ENCODE data around the gene SRSF10. TPM values are rescaled to one million over a fixed set of nuclear protein-coding genes. Genes with fewer than 3 reads are reported as not detected.

SRSF10 gene
- total and polyA plus RNA-seq, 7 experiments from 2014 or later: 108 to 252 (median 191) TPM

DNA sequence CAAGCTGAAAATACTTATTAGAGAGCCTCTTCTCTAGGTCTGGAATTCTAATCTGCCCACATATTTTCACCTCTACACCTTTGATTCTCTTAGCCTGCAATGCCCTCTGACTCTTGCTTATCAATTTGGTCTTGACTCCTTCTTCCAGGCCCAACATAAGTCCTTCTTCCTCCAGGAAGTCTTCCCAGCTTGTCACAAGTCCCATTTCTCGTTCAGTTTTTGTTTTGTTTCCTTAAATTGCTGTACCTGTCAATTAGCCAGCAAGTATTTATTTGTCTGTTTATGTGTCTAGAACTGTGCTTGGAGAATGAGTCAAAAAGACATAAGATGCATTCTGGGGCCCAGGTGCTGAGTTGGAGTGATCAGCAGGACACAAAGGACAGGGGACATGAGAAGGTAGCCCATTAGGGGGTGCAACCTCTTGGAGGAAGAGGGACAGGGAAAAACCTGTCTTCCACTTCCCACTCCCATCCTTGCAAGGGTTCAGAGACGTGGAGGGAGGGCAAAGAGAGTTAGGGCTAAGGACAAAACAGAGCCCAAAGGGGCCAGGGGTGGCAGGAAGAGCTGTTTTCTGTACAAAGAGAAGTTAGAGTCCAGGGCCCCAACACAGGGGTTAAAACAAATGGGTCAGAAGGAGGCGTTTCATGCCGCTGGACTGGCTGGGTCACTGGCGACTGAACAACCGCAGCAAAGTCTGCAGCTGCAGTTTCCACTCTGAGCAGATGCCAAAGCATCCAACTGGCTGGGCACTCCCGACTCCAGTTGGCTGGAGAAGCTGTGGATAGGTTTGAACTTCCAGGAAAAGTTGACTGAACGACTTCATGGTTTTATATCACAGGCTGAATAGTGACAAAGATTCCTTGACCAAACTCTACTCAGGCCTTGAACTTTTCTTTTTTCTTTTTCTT, 56.3 kb downstream of the SRSF10 start:
- ChIA-PET POLR2A (interaction anchor here (0.7 to 0.8 kb wide), 2 partner anchors 35 to 119 kb away, joined by 3 read pairs; no protein-coding TSS in a partner anchor), CTCF (no interaction called here)
- Mint-ChIP-seq H3K27ac (no peak overlapping the region), H3K9me3 (peaks cover 0 to 4% (median 0%) of the 10 kb centered on the region in 11 donors), H3K27me3 (peaks cover 0 to 9% (median 0%) of the 10 kb centered on the region in 5 donors), H3K36me3 (no peaks in the 10 kb centered on the region), H3K4me3 (peak overlapping the region in 1 of 10 donors; percentile 29), H3K4me1 (no peaks in the 10 kb centered on the region)
- Histone ChIP-seq H3K27me3 (ENCODE audit: control insufficient read depth in 2 of 2, insufficient read depth in 2 of 2, low read length in 2 of 2) (no peaks in the 10 kb centered on the region), H3K9me3 (ENCODE audit: control insufficient read depth in 2 of 3, low read length in 3 of 3) (no peaks in the 10 kb centered on the region), H3K4me1 (ENCODE audit: control insufficient read depth in 2 of 2, insufficient read depth in 2 of 2, low read length in 2 of 2) (no peaks in the 10 kb centered on the region), H3K36me3 (ENCODE audit: control insufficient read depth in 2 of 3, insufficient read depth in 3 of 3, low read length in 3 of 3) (no peaks in the 10 kb centered on the region), H3K27ac (ENCODE audit: low read depth, low read length) (no peak overlapping the region), H3K4me3 (ENCODE audit: low read length) (no peak overlapping the region)
- ATAC-seq (no peak), DNase-seq (no peak)
- intact Hi-C loops (cut with micrococcal nuclease): no loop called here

GRCh38 chr1:23922321-23922943, 57.7 kb downstream of the SRSF10 start:
- H3K4me1 ChIP-seq (ENCODE audit: control insufficient read depth in 2 of 2, insufficient read depth in 2 of 2, low read length in 2 of 2): no peaks in the 10 kb centered on the region
- no peaks in the 10 kb centered on the region for H3K27me3 ChIP-seq (ENCODE audit: control insufficient read depth in 2 of 2, insufficient read depth in 2 of 2, low read length in 2 of 2)
- DNase-seq (no peak), ATAC-seq (no peak)
- peaks cover 0 to 4% (median 0%) of the 10 kb centered on the region in 11 donors for H3K9me3 Mint-ChIP-seq
- intact Hi-C loops (cut with micrococcal nuclease): no loop called here
- POLR2A ChIA-PET: no interaction called here
- H3K9me3 ChIP-seq (ENCODE audit: control insufficient read depth in 2 of 3, low read length in 3 of 3): no peaks in the 10 kb centered on the region
- H3K27ac ChIP-seq (ENCODE audit: low read depth, low read length): no peak overlapping the region
- H3K4me3 Mint-ChIP-seq: no peak overlapping the region
- no peaks in the 10 kb centered on the region for H3K36me3 Mint-ChIP-seq
- H3K27me3 Mint-ChIP-seq: peaks cover 0 to 9% (median 0%) of the 10 kb centered on the region in 5 donors
- CTCF ChIA-PET: no interaction called here
- H3K4me3 ChIP-seq (ENCODE audit: low read length): no peak overlapping the region
- H3K36me3 ChIP-seq (ENCODE audit: control insufficient read depth in 2 of 3, insufficient read depth in 3 of 3, low read length in 3 of 3): no peaks in the 10 kb centered on the region
- H3K27ac Mint-ChIP-seq: no peak overlapping the region
- no peaks in the 10 kb centered on the region for H3K4me1 Mint-ChIP-seq

DNA sequence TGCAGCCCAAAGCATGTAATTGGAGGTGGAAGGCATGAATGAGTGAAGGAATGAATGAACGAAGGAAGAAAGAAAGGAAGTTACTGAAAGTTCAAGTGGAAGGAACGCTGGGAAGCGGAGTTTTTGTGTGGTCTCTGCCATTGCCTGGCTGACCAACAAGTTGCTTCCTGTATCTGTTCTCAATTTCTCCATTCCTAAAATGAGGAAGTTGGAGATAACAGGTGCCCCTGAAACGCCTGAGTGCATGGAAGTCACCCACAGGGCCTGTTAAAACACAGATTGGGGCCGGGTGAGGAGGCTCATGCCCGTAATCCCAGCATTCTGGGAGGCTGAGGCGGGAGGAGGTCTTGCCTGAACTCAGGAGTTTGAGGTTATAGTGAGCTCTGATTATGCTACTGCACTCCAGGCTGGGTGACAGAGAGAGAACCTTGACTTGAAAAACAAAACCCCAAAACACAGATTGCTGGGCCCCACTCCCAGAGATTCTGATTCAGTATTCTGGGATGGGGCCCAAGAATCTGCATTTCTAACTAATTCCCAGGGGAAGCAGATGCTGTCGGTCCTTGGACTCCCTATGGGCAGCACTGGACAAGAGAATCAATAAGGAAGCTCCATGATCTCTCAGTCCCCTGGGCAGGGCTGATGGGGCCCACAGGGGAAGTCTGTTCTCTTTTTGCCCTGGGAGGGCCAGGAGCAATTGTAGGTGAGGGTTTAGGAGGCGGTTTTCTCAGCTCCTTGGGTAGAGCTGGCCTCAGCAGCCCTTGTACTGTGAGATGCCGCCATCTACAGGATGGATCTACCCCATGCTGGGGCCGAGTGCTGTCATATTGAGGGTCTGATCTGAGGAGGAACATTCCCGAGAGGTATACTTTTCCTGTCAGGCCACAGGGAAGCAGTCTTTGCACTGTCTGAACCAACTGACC, 63.7 kb downstream of the SRSF10 start:
- Mint-ChIP-seq H3K4me1 (peaks cover 10 to 41% (median 30%) of the 10 kb centered on the region in 7 donors), H3K27me3 (peaks cover 0 to 2% (median 0%) of the 10 kb centered on the region in 5 donors), H3K27ac (peak overlapping the region in 2 of 9 donors; percentile 64 to 72), H3K36me3 (no peaks in the 10 kb centered on the region), H3K4me3 (no peak overlapping the region), H3K9me3 (no peaks in the 10 kb centered on the region)
- Histone ChIP-seq H3K27me3 (ENCODE audit: control insufficient read depth in 2 of 2, insufficient read depth in 2 of 2, low read length in 2 of 2) (no peaks in the 10 kb centered on the region), H3K36me3 (ENCODE audit: control insufficient read depth in 2 of 3, insufficient read depth in 3 of 3, low read length in 3 of 3) (no peaks in the 10 kb centered on the region), H3K9me3 (ENCODE audit: control insufficient read depth in 2 of 3, low read length in 3 of 3) (no peaks in the 10 kb centered on the region), H3K4me1 (ENCODE audit: control insufficient read depth in 2 of 2, insufficient read depth in 2 of 2, low read length in 2 of 2) (peaks cover 7 to 8% of the 10 kb centered on the region in 2 donors), H3K27ac (ENCODE audit: low read depth, low read length) (no peak overlapping the region), H3K4me3 (ENCODE audit: low read length) (no peak overlapping the region)
- peak; percentile 95 for ATAC-seq
- POLR2A ChIA-PET: interaction anchor here (0.6 to 1.7 kb wide), 5 partner anchors 48 to 145 kb away, joined by 3 to 6 read pairs (median 5); partner anchors contain the start of gene HMGCL
- intact Hi-C loops (cut with micrococcal nuclease): loop anchor here (1.0 to 2.0 kb wide), 5 partner anchors 48 to 280 kb away; partner anchors contain the start of gene FUCA1 (in 1 of the 2)
- peak; percentile 24 to 66 (median 55) for DNase-seq
- CTCF ChIA-PET: interaction anchor here (0.5 to 3.5 kb wide), 22 partner anchors 13 to 335 kb away, joined by 3 to 47 read pairs (median 4); partner anchors contain the start of gene PITHD1

- H3K4me1 ChIP-seq (ENCODE audit: control insufficient read depth in 2 of 2, insufficient read depth in 2 of 2, low read length in 2 of 2): peaks cover 16 to 17% of the 10 kb centered on the region in 2 donors
These were observed 64.7 kb downstream of the SRSF10 start for GRCh38 chr1:23915466-23915865.

DNA sequence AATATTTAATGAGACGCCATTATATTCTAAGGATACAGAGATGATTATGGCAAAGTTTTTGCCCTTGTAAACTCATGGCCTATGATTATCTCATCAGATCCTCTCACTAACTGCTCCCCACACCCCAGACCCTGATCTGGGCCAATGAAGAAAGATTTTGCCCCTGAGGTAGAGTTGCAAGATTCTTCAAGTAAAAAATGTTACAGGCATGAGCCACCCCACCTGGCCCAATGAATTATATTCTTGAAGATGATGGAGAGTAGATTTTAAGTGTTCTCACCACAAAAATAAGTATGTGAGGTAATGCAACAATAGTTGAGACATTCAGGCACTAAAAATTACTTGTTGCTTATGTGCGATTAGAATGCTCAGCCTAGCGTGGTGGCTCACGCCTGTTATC, 65.2 kb downstream of the SRSF10 start:
- no peak for ATAC-seq
- peaks cover 0 to 2% (median 0%) of the 10 kb centered on the region in 5 donors for H3K27me3 Mint-ChIP-seq

More at GRCh38 chr1:23915466-23915865, 64.7 kb downstream of the SRSF10 start:
- no peak overlapping the region for H3K27ac ChIP-seq (ENCODE audit: low read depth, low read length)
- H3K4me3 ChIP-seq (ENCODE audit: low read length): no peak overlapping the region
- no peaks in the 10 kb centered on the region for H3K9me3 ChIP-seq (ENCODE audit: control insufficient read depth in 2 of 3, low read length in 3 of 3)
- no peaks in the 10 kb centered on the region for H3K27me3 ChIP-seq (ENCODE audit: control insufficient read depth in 2 of 2, insufficient read depth in 2 of 2, low read length in 2 of 2)
- peaks cover 18 to 51% (median 39%) of the 10 kb centered on the region in 7 donors for H3K4me1 Mint-ChIP-seq
- peaks cover 0 to 2% (median 0%) of the 10 kb centered on the region in 5 donors for H3K27me3 Mint-ChIP-seq
- H3K36me3 Mint-ChIP-seq: no peaks in the 10 kb centered on the region
- H3K36me3 ChIP-seq (ENCODE audit: control insufficient read depth in 2 of 3, insufficient read depth in 3 of 3, low read length in 3 of 3): no peaks in the 10 kb centered on the region
- CTCF ChIA-PET: interaction anchor here (0.5 to 3.5 kb wide), 6 partner anchors 15 to 144 kb away, joined by 3 to 47 read pairs (median 12); no protein-coding TSS in a partner anchor
- ATAC-seq (no peak), DNase-seq (no peak)
- H3K9me3 Mint-ChIP-seq: no peaks in the 10 kb centered on the region
- no peak overlapping the region for H3K4me3 Mint-ChIP-seq
- intact Hi-C loops (cut with micrococcal nuclease): no loop called here
- H3K27ac Mint-ChIP-seq: peak overlapping the region in 1 of 9 donors; percentile 65
- POLR2A ChIA-PET: no interaction called here

More for the DNA sequence above, 65.2 kb downstream of the SRSF10 start:
- Histone ChIP-seq H3K9me3 (ENCODE audit: control insufficient read depth in 2 of 3, low read length in 3 of 3) (no peaks in the 10 kb centered on the region), H3K4me3 (ENCODE audit: low read length) (no peak overlapping the region), H3K36me3 (ENCODE audit: control insufficient read depth in 2 of 3, insufficient read depth in 3 of 3, low read length in 3 of 3) (no peaks in the 10 kb centered on the region), H3K27ac (ENCODE audit: low read depth, low read length) (no peak overlapping the region), H3K27me3 (ENCODE audit: control insufficient read depth in 2 of 2, insufficient read depth in 2 of 2, low read length in 2 of 2) (no peaks in the 10 kb centered on the region), H3K4me1 (ENCODE audit: control insufficient read depth in 2 of 2, insufficient read depth in 2 of 2, low read length in 2 of 2) (peaks cover 16 to 17% of the 10 kb centered on the region in 2 donors)
- no peak for DNase-seq
- intact Hi-C loops (cut with micrococcal nuclease): no loop called here
- H3K9me3 Mint-ChIP-seq: no peaks in the 10 kb centered on the region
- no peaks in the 10 kb centered on the region for H3K36me3 Mint-ChIP-seq
- H3K4me3 Mint-ChIP-seq: no peak overlapping the region
- H3K4me1 Mint-ChIP-seq: peaks cover 21 to 56% (median 43%) of the 10 kb centered on the region in 7 donors
- ChIA-PET CTCF (interaction anchor here (1.0 to 3.5 kb wide), 2 partner anchors 48 to 144 kb away, joined by 3 to 47 read pairs; no protein-coding TSS in a partner anchor), POLR2A (no interaction called here)
- H3K27ac Mint-ChIP-seq: peak overlapping the region in 4 of 9 donors; percentile 14 to 82 (median 65)

All from naive thymus-derived CD4-positive, alpha-beta T cell (primary cell).